B cell (primary cell): ENCODE measurements around the gene LRP4. TPM values are rescaled to one million over a fixed set of nuclear protein-coding genes. Genes with fewer than 3 reads are reported as not detected.

Experiments used
- ATAC-seq: fragments of 200-7000 bp; cut with Tn5 transposase; one replicate; pipeline ENCODE4 v1.10.0; 2021; ENCODE audit warnings: low read depth, mild to moderate bottlenecking, moderate number of reproducible peaks, moderate library complexity
- CTCF ChIA-PET: fragments of 350-600 bp; sonication (Branson Sonifier 250); formaldehyde crosslinking; loops from one replicate; lab custom pipeline; 2021; ENCODE audit warnings: antibody characterized with exemption, inconsistent platforms; lab: Charles Lee
- POLR2A ChIA-PET: fragments of 350-600 bp; sonication (Branson Sonifier 250); formaldehyde crosslinking; loops from one replicate; lab custom pipeline; 2021; ENCODE audit warnings: antibody characterized with exemption; lab: Charles Lee
- DNase-seq: peaks from one replicate; pipeline ENCODE4 v3.0.0; 2013
- H2AFZ ChIP-seq: 2 replicates; pipeline ENCODE4 v1.6.1; 2012; ENCODE audit warnings: mild to moderate bottlenecking, low read depth, low read length; ENCODE audit not compliant: insufficient read depth, poor library complexity, severe bottlenecking
- H3K27ac ChIP-seq, 2 donors: 1 replicate in 1 of 2; 2 replicates in 1 of 2; pipeline ENCODE4 v1.5.1; 2012 to 2013; ENCODE audit warnings: low read length in 2 of 2, mild to moderate bottlenecking in 2 of 2, moderate library complexity in 1 of 2
- H3K27me3 ChIP-seq, 4 experiments: fragments of 200-600 bp in 1 of 4; sonication (generic) in 1 of 4; replicated peaks in 1 of 4; 1 replicate in 2 of 4; 2 replicates in 2 of 4; pipeline versions ENCODE4 v1.6.1 to v1.7.0; 2013 to 2016; ENCODE audit warnings: low read length in 3 of 4, mild to moderate bottlenecking in 2 of 4, mixed read lengths in 1 of 4, moderate library complexity in 1 of 4; ENCODE audit not compliant: insufficient read depth in 4 of 4, control insufficient read depth in 3 of 4; ENCODE audit errors: control extremely low read depth in 1 of 4
- H3K36me3 ChIP-seq, 2 experiments: replicated peaks in 1 of 2; 1 replicate in 1 of 2; 2 replicates in 1 of 2; pipeline versions ENCODE4 v1.6.1 to v1.7.1; 2013; ENCODE audit warnings: low read length in 1 of 2; ENCODE audit not compliant: insufficient read depth in 2 of 2, control insufficient read depth in 1 of 2; ENCODE audit errors: control extremely low read depth in 1 of 2, extremely low read depth in 1 of 2
- H3K4me1 ChIP-seq, 2 donors: fragments of 200-600 bp in 1 of 2; sonication (generic) in 1 of 2; 1 replicate in 1 of 2; 2 replicates in 1 of 2; pipeline versions ENCODE4 v1.5.1 to v1.6.1; 2013 to 2017; ENCODE audit warnings: low read length in 2 of 2; ENCODE audit not compliant: control insufficient read depth in 2 of 2, insufficient read depth in 2 of 2
- H3K4me2 ChIP-seq: replicated peaks from 2 replicates; pipeline ENCODE3; 2012; ENCODE audit warnings: mild to moderate bottlenecking, low read depth, low read length; ENCODE audit not compliant: poor library complexity, severe bottlenecking
- H3K4me3 ChIP-seq, 5 experiments: fragments of 200-600 bp in 1 of 5; sonication (generic) in 1 of 5; 1 replicate in 3 of 5; 2 replicates in 2 of 5; pipeline versions ENCODE4 v1.5.1 to v1.7.0; 2011 to 2016; ENCODE audit warnings: low read length in 4 of 5, mild to moderate bottlenecking in 4 of 5, low read depth in 2 of 5, control low read depth in 1 of 5, moderate library complexity in 1 of 5; ENCODE audit not compliant: insufficient read depth in 1 of 5; ENCODE audit errors: control extremely low read depth in 1 of 5, extremely low read depth in 1 of 5
- H3K79me2 ChIP-seq: fragments of 200-600 bp; sonication (generic); one replicate; pipeline ENCODE4 v1.6.0; 2016; ENCODE audit warnings: low read length; ENCODE audit not compliant: control insufficient read depth, insufficient read depth
- H3K9ac ChIP-seq: fragments of 200-600 bp; sonication (generic); 2 replicates; pipeline ENCODE4 v1.6.1; 2017; ENCODE audit warnings: mild to moderate bottlenecking, low read length, moderate library complexity
- H3K9me3 ChIP-seq, 3 donors: one replicate each; pipeline versions ENCODE4 v1.6.1 to v1.7.1; 2013; ENCODE audit warnings: low read length in 2 of 3; ENCODE audit not compliant: control insufficient read depth in 2 of 3, insufficient read depth in 1 of 3; ENCODE audit errors: control extremely low read depth in 1 of 3
- H4K20me1 ChIP-seq: 2 replicates; pipeline ENCODE4 v1.6.0; 2012; ENCODE audit warnings: mild to moderate bottlenecking, low read length; ENCODE audit not compliant: insufficient read depth, control insufficient read depth, poor library complexity, severe bottlenecking
- H3K27ac Mint-ChIP-seq: one replicate; pipeline ENCODE4 v1.8.0; 2021; ENCODE audit warnings: mixed read lengths
- H3K27me3 Mint-ChIP-seq: one replicate; pipeline ENCODE4 v1.8.0; 2021; ENCODE audit warnings: mixed read lengths
- H3K4me1 Mint-ChIP-seq: one replicate; pipeline ENCODE4 v1.8.0; 2021; ENCODE audit warnings: mixed read lengths
- H3K4me3 Mint-ChIP-seq: one replicate; pipeline ENCODE4 v1.8.0; 2021; ENCODE audit warnings: mixed read lengths
- H3K9me3 Mint-ChIP-seq: one replicate; pipeline ENCODE4 v1.8.0; 2022; ENCODE audit warnings: mixed read lengths; ENCODE audit not compliant: insufficient read depth
- CTCF ChIP-seq: fragments of 200-600 bp; IDR thresholded peaks from one replicate; pipeline ENCODE4 v1.8.0; 2022; ENCODE audit warnings: antibody characterized with exemption, mild to moderate bottlenecking
- EZH2 ChIP-seq: IDR thresholded peaks from 2 replicates; pipeline ENCODE4 v1.6.1; 2012; ENCODE audit warnings: borderline replicate concordance, low read depth, mild to moderate bottlenecking, moderate library complexity, low read length; ENCODE audit not compliant: insufficient read depth, poor library complexity, severe bottlenecking
- WGBS: methylation state at CpG from one replicate; pipeline ENCODE4 v1.1.5; 2013; ENCODE audit warnings: missing lambda C conversion rate; ENCODE audit not compliant: insufficient coverage; 5-methylcytosine and 5-hydroxymethylcytosine counted together
- intact Hi-C: fragments of 100-400 bp; cut with micrococcal nuclease; formaldehyde crosslinking; loops from one replicate; pipeline ENCODE4 v1.10.0; 2022
- polyA plus RNA-seq: library from polyadenylated mRNA; depleted of rRNA; stranded (reverse); fragments of >200 nt; gene quantifications from 2 replicates; pipeline ENCODE4 v1.2.3, GENCODE V29; 2012
- total RNA-seq, 2 donors: library from RNA; stranded (reverse); fragments of 120-200 nt in 1 of 2; gene quantifications; 1 replicate in 1 of 2; 2 replicates in 1 of 2; pipeline versions ENCODE4 v1.2.3 to v1.2.4, GENCODE V29; 2013 to 2022

LRP4 gene
- total and polyA plus RNA-seq, 2 donors (not counting 1 experiment from before 2014, with no cell fraction given) = not detected

DNA sequence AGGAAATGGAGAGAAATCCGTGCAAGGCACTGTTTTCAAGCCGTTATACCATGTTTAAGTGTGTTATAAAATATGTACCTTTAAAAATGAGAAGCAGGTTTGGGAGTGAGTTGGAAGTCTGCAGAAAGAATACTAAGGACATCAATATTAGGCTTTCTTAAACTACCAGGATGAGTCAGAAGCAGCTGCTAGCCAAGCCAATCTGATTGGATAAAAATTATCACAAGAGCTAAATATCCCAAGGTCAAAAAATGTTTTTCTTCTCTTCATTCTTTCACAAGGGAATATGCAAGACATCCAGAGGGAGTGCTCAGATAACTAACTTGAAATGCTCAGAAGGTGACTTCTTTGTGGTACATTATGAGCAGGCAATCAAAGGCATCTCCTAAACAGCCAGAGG lies 53.0 kb downstream of the LRP4 start:
- no peak overlapping the region for H2AFZ ChIP-seq
- no peak for ATAC-seq
- Mint-ChIP-seq H3K4me3 (no peak overlapping the region), H3K27ac (no peak overlapping the region), H3K4me1 (no peaks in the 10 kb centered on the region), H3K27me3 (peaks cover 3% of the 10 kb centered on the region), H3K9me3 (no peaks in the 10 kb centered on the region)
- no peaks in the 10 kb centered on the region for H3K9me3 ChIP-seq
- no peak overlapping the region for H3K4me2 ChIP-seq
- no peaks in the 10 kb centered on the region for H4K20me1 ChIP-seq
- no peaks in the 10 kb centered on the region for H3K4me1 ChIP-seq
- intact Hi-C loops = no loop called here
- no peak overlapping the region for H3K27ac ChIP-seq
- no peaks in the 10 kb centered on the region for H3K36me3 ChIP-seq
- no peak for TF ChIP-seq CTCF
- TF ChIP-seq EZH2 = no peak
- POLR2A ChIA-PET = no interaction called here
- WGBS = 80% methylated on average over 1 of the region's 2 CpGs
- H3K79me2 ChIP-seq = no peaks in the 10 kb centered on the region
- CTCF ChIA-PET = no interaction called here
- no peaks in the 10 kb centered on the region for H3K27me3 ChIP-seq
- DNase-seq = no peak
- no peak overlapping the region for H3K4me3 ChIP-seq
- no peak overlapping the region for H3K9ac ChIP-seq

DNA sequence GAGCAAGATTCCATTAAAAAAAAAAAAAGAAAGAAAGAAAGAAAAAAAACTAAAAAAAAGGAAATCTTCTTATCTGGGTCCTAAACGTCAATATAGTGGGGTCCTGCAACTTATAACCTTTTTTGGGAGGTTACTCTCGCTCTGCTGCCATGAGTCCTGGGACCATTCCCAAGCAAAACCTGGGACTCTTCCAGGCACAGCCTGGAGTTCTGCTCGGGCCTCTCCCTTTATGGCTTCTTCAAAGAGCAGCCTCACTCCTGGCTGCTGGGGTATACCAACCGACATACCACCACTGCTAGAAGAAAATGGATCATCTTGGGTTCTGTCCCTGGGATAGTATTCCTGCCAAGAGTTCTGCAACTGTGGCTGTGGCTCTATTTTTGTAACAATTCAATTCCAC lies 58.1 kb downstream of the LRP4 start:
- Mint-ChIP-seq H3K27me3 (no peaks in the 10 kb centered on the region), H3K27ac (no peak overlapping the region), H3K4me3 (no peak overlapping the region), H3K4me1 (no peaks in the 10 kb centered on the region), H3K9me3 (no peaks in the 10 kb centered on the region)
- Histone ChIP-seq H3K27me3 (no peaks in the 10 kb centered on the region), H3K4me2 (no peak overlapping the region), H3K9me3 (no peaks in the 10 kb centered on the region), H4K20me1 (no peaks in the 10 kb centered on the region), H3K9ac (no peak overlapping the region), H3K36me3 (no peaks in the 10 kb centered on the region), H3K79me2 (no peaks in the 10 kb centered on the region), H3K4me1 (no peaks in the 10 kb centered on the region), H2AFZ (no peak overlapping the region), H3K27ac (no peak overlapping the region), H3K4me3 (no peak overlapping the region)
- no peak for DNase-seq
- intact Hi-C loops = no loop called here
- CTCF ChIA-PET = no interaction called here
- 100% methylated on average over 4 of the region's 4 CpGs for WGBS
- TF ChIP-seq EZH2 = no peak
- no peak for TF ChIP-seq CTCF
- POLR2A ChIA-PET = no interaction called here
- no peak for ATAC-seq
